ENCODE data around the gene COL21A1.

Gene COL21A1

DNA sequence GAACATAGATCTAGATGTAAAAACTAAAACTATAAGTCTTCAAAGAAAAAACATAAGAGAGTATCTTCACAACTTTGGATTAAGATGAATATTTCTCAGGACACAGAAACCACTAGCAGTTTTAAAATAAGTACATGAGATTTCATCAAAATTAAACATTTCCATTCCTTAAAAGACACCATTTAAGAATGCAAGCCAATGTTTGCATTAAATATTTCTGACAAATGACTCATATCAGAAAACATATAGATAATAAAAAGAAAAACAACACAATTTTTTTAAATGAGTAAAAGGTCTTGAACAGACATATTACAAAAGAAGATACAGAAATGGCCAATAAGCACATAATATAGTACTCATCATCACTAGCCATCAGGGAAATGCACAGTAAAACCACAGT, 59.7 kb downstream of the COL21A1 start:
- DNase-seq (ENCODE audit: low read depth): no peak

DNA sequence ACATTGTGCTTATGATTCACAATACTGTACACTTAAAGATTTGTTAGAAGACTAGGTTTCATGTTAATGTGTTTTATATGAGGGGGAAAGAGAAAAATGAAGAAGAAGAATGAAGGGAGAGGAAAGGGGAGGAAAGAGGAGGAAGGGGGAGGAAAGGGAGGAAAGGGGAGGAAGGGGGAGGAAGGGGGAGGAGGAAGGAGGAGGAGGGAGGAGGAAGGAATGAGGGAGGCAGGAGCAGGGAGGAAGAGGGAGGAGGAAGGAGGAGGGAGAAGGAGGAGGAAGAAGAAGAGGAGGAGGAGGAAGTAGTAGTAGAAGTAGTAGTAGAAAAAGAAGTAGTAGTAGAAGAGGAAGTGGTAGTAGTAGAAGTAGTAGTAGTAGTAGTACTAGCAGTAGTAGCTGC, 70.6 kb downstream of the COL21A1 start:
- no peak for DNase-seq (ENCODE audit: low read depth)

DNA sequence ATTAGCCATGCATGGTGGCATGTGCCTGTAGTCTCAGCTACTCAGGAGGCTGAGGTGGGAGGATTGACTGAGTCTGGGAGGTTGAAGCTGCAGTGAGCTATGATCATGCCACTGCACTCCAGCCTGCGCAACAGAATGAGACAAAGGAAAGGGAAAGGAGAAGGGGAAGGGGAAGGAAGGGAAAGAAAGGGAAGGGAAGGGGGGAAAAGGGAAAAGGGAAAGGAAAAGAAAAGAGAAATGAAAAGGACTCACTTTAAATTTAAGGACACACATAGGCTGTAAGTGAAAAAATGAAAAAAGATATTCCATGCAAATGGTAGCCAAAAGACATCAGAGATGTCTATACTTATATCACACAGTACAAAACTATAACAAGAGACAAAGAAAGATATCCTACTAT, 74.2 kb downstream of the COL21A1 start:
- DNase-seq (ENCODE audit: low read depth): no peak

DNA sequence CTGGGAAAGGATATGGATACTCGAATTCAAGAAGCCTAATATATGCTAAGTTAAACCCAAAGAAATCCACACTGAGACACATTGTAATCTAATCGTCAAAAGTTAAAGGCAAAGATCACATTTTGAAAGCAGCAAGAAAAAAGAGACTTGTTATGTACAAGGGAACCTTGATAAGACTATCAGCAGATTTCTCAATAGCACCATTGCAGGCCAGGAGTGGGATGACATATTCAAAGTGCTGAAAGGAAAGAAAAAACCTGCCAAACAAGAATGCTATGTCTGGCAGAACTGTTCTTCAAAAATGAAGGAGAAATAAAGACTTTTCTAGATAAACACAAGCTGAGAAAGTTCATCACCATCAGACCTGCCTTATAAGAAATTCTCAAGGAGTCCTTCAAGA, 75.2 kb downstream of the COL21A1 start:
- no peak for DNase-seq (ENCODE audit: low read depth)

DNA sequence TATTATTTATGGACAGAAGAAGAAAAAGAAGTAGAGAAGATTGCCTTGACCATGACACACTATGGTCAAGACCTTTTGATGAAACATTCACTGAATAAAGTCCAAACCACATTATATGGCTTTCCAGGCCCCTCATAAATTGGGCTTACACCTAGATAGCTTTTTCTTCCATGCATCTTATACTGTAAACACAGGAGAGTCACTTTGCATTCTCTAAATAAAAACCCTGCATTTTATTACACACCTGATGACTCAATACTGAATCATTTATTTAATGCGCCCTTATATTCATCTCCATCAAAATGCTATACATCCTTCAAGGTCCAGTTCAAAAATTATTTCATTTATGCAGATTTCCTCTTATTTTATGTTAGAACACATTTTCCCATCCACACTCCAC, 78.0 kb downstream of the COL21A1 start:
- DNase-seq (ENCODE audit: low read depth): no peak

DNA sequence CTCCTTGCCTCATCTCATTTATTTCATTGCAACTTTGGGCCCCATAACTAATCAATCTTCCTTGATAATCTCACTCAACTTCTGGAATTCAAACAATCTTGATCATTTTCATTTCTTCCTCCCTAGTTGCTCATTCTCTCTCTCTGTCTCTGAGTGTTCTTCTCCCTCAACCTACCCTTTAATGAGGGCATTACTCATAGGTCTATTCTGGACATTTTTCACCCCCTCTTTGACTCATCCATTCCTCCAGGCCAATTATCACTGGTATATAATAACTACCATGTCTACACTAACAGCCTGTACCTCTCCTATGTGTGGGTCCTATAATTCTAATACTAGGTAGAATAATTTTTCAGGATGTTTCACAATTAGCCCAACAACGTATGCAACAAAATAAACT, 78.8 kb downstream of the COL21A1 start:
- DNase-seq (ENCODE audit: low read depth): no peak

DNA sequence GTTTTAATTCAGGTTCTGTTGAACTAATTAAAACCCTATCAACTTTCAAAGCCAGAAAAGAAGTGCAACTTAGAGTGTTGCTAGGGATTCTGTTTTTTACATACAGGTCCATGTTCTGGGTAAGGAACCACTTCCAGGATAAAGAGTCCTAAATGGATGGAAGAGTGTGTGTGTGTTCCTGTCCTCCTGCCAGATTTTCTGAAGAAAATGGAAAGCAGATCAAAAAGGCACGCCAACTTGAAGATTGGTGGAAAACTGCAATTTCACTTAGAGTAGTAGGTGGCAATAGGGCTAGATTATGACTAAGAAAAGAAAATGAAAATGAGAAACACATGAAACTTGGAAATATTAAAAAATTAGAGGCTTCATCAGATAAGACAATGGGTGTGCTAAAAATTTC, 85.3 kb downstream of the COL21A1 start:
- DNase-seq (ENCODE audit: low read depth): no peak

DNA sequence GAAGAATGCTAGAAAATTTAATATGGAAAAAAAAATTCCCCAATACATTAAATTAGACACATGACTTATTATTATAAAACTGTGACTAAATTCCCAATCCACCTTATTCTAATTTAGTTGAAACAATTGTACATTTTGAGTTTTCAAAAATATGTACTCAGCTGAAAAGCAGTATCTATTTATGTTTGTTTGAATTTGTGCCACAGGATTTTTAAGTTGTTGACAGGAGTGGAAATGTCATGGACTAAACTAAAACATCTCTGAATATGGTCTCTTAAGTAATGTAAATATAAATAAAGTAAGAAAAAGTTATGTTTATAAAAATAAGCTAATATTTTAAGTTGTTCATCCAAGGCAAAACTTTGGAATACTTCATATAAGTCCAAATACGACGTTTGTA, 86.9 kb downstream of the COL21A1 start:
- no peak for DNase-seq (ENCODE audit: low read depth)

DNA sequence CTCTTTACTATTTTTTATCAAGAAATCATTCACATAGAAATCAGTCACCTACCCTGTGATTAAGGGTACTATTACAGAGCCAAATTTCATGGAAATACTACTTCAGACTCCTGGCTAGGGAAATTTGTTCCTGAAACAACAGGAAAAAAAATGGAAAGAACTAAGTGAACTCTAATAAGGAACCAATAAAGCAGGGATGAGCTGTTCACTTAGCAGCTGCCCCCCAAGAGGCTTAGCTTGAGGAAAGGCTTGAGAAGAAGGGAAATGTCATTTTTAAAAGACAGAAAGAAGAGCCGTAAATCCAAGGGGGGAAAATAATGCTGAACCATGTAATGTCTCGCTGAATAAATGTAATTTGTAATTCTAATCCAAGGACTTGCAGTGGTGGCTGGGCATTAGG, 88.8 kb downstream of the COL21A1 start:
- DNase-seq (ENCODE audit: low read depth): no peak

DNA sequence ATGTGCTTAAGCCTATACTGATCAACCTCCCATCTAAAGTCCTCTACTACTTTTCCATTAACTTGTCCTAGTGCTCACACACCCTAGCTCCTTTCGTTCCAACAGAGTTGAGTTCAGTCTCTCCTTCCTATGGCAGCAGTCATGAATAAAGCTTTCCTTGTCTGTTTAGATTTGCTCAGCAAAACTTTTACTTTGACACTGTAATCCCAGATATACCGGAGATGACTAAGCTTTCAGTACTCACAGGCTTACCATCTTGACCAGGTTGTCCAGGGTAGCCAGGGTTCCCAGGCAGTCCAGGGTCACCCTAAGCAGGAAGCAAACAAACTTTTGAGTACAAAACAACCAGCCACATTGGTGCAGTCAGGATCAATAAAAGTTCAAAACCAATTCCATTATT, 90.7 kb downstream of the COL21A1 start:
- DNase-seq (ENCODE audit: low read depth): no peak

DNA sequence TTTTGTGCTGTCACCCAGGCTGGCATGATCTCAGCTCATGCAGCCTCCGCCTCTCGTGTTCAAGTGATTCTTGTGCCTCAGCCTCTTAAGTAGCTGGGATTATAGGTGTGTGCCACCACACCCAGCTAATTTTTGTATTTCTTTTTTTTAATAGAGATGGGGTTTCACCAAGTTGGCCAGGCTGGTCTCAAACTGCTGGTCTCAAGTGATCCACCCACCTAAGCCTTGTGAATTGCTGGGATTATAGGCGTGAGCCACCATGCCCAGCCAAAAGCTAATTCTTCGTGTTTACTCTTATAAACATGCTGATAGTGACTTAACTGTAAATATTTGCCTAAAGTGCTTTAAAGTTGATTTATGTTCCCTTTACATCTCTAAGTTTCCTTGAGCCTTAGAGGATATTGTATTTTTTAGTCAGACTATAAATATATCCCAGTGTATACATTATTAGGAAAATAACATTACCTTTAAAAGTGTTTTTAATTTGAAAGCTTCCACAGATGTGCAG, 91.7 kb downstream of the COL21A1 start:
- DNase-seq (ENCODE audit: low read depth): no peak

DNA sequence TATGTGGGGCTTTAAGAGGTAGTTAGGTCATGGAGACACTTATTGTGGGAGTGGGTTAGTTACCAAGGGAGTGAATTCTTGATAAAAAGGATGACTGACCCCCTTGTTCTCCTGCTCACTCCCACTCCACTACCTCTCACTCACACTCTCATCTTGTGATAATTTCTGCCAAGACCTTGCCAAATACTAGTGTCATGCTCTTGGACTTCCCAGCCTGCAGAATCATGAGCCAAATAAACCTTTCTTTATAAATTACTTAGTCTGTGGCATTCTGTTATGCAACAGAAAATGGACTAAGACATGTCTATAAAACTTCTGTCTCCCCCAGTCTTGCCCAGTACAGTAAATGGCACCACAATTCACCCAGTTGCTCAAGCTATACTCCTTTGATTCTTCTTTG, 93.3 kb downstream of the COL21A1 start:
- no peak for DNase-seq (ENCODE audit: low read depth)

DNA sequence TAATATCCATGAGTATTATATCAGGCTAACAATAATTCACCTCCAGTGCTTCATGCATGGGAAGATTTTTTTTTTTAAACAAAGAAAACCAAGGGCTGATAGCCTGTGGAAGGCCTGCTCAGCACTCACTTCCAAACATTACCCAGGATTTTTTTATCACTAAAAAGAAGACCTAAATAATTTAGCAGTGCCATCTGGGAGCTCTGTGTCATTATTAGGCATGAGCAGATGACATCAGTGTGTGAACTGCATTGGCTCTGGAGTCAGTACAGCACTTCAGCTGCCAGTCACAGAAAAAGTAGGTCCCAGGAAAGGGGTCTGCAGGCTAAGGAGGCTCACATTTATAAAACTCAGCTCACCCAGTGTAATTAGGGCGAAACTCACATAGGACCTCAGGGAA, 94.8 kb downstream of the COL21A1 start:
- no peak for DNase-seq (ENCODE audit: low read depth)

DNA sequence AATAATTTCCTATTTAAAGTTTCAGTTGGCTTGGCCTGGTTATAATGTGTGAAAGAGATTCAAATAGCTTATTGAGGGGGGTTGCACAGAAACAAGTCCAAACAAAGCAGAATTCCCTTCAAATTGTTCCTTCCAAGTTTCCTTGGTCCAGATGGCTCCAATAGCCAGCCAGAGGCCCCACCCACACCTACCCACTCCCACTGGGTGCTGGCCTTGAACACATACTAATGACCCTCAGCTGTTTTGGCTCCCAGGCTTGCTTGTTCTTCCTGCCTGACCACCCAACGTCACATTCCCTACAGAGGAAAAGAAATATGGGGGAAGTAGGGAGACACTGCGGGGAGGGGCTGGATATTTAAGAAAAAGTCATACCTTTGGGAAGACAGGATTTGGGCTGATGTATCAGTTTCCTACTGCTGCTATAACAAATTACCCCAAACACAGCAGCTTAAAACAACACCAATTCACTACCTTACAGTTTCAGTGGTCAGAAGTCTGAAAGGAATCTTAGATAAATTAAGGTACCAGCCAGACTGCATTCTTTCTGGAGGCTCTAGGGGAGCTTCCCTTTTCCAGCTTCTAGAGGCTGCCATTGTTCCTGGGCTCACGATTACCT, 95.7 kb downstream of the COL21A1 start:
- DNase-seq (ENCODE audit: low read depth): no peak

DNA sequence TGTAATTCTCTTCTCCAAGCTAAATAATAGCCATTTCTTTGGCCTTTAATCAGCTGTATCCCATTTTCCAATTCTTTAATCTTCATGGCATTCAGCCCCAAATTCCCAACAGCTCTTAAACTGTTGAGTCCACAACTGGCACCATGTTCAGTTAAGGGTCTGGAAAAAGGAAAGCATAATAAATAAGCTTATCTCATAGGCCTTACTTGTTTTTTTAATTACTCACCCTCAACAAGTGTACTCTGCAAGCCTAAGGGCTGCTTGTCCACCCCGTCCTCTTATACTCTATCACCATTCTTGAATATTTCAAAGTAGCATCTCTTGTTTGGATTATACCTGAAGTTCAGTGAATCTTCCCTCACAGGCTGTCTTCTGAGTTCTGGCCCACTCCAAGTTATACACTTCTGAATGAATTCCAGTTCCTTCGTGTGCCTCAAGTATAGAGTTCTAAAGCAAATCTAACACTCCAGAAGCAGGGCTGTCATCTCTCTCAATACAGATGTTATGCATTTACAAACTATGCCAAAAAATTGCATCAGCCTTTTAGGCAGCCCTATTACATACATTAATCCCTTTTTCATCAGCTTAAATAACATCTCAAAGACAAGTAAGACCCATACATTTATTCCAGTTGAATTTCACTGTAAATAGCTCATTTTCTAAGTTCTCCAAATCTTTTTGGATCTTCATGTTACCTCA, 98.7 kb downstream of the COL21A1 start:
- DNase-seq (ENCODE audit: low read depth): no peak

DNA sequence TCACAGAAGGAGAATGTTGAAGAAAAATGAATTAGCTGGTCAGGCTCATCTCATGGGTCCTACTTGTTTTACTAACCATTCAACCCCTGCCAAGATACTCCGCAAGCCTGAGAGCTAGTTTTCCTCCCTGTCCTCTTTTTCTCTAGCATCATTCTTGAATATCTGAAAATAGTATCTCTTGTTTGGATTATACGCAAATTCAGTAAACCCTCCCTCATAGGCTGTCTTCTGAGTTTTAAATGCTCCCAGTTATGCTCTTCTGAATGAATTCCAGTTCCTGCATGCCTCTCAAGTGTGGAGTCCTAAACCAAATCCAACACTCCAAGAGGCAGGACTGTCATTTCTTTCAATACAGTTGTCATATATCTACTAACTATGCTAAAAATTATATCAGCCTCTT, 99.6 kb downstream of the COL21A1 start:
- DNase-seq (ENCODE audit: low read depth): no peak

DNA sequence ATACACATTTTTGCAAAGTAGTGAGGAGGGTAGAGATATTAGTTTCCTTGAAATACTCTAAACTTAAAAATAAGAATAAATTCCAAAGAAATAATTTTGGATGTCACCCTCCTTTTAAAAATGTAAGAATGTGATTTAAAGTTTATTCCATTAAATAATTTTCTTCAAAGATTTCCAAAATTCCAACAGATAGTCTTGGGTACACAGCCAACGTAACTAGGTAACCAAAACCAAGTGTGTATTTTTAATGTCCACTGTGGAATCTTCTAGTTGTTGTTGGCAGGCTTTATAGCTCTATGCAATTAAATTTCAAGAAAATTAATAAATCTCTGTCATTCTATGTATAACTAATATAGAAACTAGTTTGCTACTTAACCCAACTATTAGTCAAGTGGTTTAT, 101.3 kb downstream of the COL21A1 start:
- no peak for DNase-seq (ENCODE audit: low read depth)

DNA sequence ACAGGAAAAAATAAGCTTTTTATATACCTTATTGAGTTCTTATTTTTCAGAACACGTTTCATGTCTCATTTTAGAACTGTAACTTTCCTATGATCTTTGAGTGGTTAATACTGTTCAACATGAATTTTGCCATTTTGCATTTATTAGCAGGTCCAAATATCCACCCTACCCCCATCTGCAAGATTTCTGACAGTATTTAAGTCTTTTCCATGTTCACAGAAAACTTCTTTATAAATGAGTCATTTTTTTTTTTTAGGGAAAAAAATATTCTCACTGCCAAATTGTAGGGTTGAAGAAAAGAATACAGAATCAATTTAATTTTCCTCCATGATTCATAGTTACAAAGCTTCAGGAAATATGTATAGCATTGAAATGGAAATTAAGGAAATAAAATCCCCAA, 101.8 kb downstream of the COL21A1 start:
- no peak for DNase-seq (ENCODE audit: low read depth)

DNA sequence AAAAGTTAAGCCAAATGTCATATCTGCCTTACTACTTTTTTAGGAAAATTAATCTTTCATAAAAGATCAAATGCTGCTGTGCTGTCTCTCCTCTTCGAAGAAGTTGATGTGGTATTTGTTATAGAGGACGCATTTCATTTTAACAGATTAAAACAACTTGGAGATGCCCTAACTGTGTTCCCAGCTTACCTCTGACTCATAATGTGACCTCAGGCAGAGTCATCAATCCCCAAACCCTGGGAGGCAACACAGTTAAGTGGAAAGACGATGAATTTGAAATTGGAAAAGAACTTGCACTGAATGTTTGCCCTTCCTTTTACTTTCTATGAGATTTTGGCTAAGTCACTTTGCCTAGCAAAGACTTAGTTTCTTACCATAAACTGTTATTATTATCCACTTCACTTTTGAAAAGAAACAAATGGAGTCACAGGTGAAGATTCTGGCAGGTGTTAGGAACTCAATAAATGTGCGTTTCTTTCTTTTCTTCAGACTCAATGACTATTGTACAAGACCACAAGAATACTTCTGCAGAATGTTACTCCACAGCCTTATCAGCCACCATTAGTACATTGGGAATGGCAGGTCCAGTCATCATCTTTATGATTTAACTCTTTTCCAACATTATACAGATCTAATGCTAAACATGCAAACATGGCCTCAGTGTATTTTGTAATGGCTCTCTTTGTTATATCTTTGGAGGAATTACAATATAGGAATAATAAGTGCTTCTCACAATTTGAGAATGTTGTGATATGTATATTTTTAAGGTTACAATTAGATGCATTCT, 102.6 kb downstream of the COL21A1 start:
- DNase-seq (ENCODE audit: low read depth): no peak

DNA sequence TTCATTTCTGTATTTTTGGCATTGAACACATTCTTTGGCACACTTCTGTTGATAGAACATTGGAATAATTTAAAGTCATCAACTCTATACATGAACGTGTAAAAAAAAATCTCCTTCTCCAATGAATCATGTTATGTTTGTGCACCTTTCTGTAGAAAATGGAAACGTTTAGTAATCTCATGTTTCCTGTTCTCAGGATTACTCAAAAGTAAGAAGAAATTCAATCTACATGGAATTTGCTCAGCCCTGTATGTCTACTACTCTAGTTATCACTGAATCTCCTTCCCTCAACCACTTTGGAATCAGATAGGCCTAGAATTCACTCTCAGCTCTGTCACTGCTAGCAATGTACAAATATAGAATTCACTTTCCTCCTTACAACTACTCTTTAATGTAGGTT, 103.6 kb downstream of the COL21A1 start:
- no peak for DNase-seq (ENCODE audit: low read depth)

DNA sequence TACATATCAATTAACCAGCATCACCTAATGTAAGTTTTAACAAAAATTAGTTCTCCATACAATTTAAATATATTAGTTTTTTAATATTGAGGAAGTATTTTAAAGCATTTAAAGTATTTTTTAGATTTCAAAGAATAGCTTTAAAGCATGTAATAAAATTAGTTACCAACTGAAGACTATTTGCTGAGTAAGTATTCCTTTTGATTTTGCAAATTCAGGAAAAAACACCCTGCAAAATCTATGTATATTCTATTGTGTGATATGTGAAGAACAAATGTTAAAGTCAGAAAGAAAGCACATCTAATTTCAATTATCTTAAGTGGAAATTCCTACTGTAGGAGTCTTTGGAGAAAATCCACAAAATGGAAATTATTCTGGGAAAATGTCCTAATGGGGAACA, 107.3 kb downstream of the COL21A1 start:
- DNase-seq (ENCODE audit: low read depth): no peak

DNA sequence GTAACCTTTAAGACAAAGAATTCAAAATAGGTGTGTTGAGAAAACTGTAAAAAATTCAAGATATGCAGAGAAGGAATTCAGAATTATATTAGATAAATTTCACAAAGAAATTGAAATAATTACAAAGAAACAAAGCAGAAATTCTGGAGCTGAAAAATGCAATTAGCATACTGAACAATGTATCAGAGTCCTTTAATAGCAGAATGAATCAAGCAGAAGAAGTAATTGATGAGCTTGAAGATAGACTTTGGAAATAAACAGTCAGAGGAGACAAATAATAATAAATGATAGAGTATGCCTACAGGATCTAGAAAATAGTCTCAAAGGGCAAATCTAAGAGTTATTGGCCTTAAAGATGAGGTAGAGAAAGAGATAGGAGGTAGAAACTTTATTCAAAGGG, 131.7 kb downstream of the COL21A1 start:
- no peak for DNase-seq (ENCODE audit: low read depth)

DNA sequence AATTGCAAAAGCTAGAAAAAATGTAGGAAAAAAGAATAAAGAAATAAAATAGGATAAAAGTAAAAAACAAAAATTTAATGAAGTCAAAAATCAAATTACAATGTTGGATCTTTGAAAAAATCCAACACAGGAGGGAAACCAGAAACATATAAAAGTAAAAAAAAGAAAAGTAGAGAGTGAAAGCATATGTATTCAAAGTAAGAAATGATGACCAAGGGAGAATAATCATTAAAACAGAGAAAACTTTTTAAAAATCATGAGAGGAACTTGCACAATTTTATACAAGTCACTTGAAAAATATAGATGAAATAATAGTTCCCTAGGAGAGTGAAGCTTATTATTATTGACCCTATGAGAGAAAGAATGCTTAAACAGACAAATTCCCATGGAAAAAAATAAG, 138.2 kb downstream of the COL21A1 start:
- DNase-seq (ENCODE audit: low read depth): no peak

All from activated T-cell treated with anti-CD3 and anti-CD28 coated beads for 24 hours (primary cell).